Liver (tissue), 3 donors: ENCODE measurements around the gene MTSS2.

ENCODE experiments used
- GABPA ChIP-seq, 2 donors: IDR thresholded peaks in 1 of 2; conservative IDR thresholded peaks in 1 of 2; 2 replicates each; pipeline ENCODE4 v1.6.1; 2016; ENCODE audit warnings: antibody characterized with exemption in 2 of 2, mild to moderate bottlenecking in 1 of 2, moderate library complexity in 1 of 2
- HNF4G ChIP-seq: IDR thresholded peaks from 2 replicates; pipeline ENCODE4 v1.6.1; 2016; ENCODE audit warnings: antibody characterized with exemption
- TAF1 ChIP-seq: conservative IDR thresholded peaks from 2 replicates; pipeline ENCODE4 v1.6.1; 2016; ENCODE audit warnings: antibody characterized with exemption, mild to moderate bottlenecking
- YY1 ChIP-seq: IDR thresholded peaks from 2 replicates; pipeline ENCODE4 v1.6.1; 2016; ENCODE audit warnings: antibody characterized with exemption, mild to moderate bottlenecking
- TF ChIP-seq, protein P1 (sequence below): fragments of 150-350 bp; IDR thresholded peaks from 2 replicates; pipeline ENCODE4 v1.5.1; 2017; ENCODE audit warnings: improper control_type of control experiment, low read depth, low read length; ENCODE audit not compliant: missing input control
- TF ChIP-seq, protein P2 (sequence below): IDR thresholded peaks from 2 replicates; pipeline ENCODE4 v1.6.1; 2016; ENCODE audit warnings: antibody characterized with exemption
- TF ChIP-seq, protein P3 (sequence below): IDR thresholded peaks from 2 replicates; pipeline ENCODE4 v1.6.1; 2016; ENCODE audit warnings: antibody characterized with exemption, mild to moderate bottlenecking
- donor health status: healthy.
- donor health status: healthy.

DNA sequence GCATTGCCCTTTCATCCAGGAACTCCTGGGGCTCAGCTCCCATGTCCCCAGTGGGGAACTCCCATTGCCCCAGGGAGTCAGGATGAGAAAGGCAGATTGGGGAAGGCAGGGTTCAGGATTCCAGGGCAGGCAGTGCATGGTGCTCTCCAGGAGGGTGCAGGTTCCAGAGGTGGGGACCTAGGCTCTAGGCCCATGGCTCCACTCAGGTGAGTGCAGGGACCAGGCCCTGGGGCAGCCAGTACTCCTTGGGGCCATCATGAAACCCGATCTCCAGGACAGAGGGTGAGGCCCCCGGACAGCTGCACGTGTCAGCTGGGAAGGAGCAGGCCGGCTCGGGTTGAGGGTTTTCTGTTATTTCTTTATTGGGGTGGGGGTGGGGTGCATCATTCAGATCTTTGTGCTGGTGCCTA lies 1.3 kb upstream of the MTSS2 start:
- TF ChIP-seq GABPA (IDR thresholded peaks at IDR 0.05 in 1 of 2, conservative IDR thresholded peaks at IDR 0.05 in 1 of 2) (no peak), HNF4G (no peak), TAF1 (no peak), YY1 (no peak)
- TF ChIP-seq, protein P1, sequence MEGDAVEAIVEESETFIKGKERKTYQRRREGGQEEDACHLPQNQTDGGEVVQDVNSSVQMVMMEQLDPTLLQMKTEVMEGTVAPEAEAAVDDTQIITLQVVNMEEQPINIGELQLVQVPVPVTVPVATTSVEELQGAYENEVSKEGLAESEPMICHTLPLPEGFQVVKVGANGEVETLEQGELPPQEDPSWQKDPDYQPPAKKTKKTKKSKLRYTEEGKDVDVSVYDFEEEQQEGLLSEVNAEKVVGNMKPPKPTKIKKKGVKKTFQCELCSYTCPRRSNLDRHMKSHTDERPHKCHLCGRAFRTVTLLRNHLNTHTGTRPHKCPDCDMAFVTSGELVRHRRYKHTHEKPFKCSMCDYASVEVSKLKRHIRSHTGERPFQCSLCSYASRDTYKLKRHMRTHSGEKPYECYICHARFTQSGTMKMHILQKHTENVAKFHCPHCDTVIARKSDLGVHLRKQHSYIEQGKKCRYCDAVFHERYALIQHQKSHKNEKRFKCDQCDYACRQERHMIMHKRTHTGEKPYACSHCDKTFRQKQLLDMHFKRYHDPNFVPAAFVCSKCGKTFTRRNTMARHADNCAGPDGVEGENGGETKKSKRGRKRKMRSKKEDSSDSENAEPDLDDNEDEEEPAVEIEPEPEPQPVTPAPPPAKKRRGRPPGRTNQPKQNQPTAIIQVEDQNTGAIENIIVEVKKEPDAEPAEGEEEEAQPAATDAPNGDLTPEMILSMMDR, result no peak
- TF ChIP-seq, protein P2, sequence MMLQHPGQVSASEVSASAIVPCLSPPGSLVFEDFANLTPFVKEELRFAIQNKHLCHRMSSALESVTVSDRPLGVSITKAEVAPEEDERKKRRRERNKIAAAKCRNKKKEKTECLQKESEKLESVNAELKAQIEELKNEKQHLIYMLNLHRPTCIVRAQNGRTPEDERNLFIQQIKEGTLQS, result no peak
- TF ChIP-seq, protein P3, sequence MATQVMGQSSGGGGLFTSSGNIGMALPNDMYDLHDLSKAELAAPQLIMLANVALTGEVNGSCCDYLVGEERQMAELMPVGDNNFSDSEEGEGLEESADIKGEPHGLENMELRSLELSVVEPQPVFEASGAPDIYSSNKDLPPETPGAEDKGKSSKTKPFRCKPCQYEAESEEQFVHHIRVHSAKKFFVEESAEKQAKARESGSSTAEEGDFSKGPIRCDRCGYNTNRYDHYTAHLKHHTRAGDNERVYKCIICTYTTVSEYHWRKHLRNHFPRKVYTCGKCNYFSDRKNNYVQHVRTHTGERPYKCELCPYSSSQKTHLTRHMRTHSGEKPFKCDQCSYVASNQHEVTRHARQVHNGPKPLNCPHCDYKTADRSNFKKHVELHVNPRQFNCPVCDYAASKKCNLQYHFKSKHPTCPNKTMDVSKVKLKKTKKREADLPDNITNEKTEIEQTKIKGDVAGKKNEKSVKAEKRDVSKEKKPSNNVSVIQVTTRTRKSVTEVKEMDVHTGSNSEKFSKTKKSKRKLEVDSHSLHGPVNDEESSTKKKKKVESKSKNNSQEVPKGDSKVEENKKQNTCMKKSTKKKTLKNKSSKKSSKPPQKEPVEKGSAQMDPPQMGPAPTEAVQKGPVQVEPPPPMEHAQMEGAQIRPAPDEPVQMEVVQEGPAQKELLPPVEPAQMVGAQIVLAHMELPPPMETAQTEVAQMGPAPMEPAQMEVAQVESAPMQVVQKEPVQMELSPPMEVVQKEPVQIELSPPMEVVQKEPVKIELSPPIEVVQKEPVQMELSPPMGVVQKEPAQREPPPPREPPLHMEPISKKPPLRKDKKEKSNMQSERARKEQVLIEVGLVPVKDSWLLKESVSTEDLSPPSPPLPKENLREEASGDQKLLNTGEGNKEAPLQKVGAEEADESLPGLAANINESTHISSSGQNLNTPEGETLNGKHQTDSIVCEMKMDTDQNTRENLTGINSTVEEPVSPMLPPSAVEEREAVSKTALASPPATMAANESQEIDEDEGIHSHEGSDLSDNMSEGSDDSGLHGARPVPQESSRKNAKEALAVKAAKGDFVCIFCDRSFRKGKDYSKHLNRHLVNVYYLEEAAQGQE, result no peak
